SJCRH30 (cell line): ENCODE measurements around the gene FOXO3. TPM values are rescaled to one million over a fixed set of nuclear protein-coding genes. Genes with fewer than 3 reads are reported as not detected.

Source experiments
- DNase-seq, 2 experiments: peaks; one replicate each; pipeline ENCODE4 v3.0.0-alpha.2; 2015 to 2020
- H3K27ac ChIP-seq: fragments of 250-450 bp; sonication (Bioruptor Pico); 2 replicates; pipeline ENCODE4 v1.5.1; 2020; ENCODE audit warnings: mild to moderate bottlenecking, moderate library complexity
- H3K27me3 ChIP-seq: fragments of 250-450 bp; sonication (Bioruptor Pico); 2 replicates; pipeline ENCODE4 v1.5.1; 2020; ENCODE audit warnings: mild to moderate bottlenecking, moderate library complexity
- H3K36me3 ChIP-seq: fragments of 250-450 bp; sonication (Bioruptor Pico); 2 replicates; pipeline ENCODE4 v1.5.1; 2020; ENCODE audit warnings: mild to moderate bottlenecking, moderate library complexity
- H3K4me1 ChIP-seq: fragments of 250-450 bp; sonication (Bioruptor Pico); 2 replicates; pipeline ENCODE4 v1.5.1; 2020; ENCODE audit warnings: mild to moderate bottlenecking, moderate library complexity
- H3K4me3 ChIP-seq: fragments of 250-450 bp; sonication (Bioruptor Pico); 2 replicates; pipeline ENCODE4 v1.5.1; 2020; ENCODE audit warnings: mild to moderate bottlenecking, moderate library complexity
- H3K9me3 ChIP-seq: fragments of 250-450 bp; sonication (Bioruptor Pico); replicated peaks from 2 replicates; pipeline ENCODE4 v1.5.1; 2020; ENCODE audit warnings: mild to moderate bottlenecking, moderate library complexity
- total RNA-seq: library from RNA; depleted of rRNA; stranded (reverse); fragments of >200 nt; shearing (Covaris generic); gene quantifications from 2 replicates; pipeline ENCODE4 v1.2.3, GENCODE V29; 2014

The FOXO3 gene
- total RNA-seq, 1 experiment from 2014 or later: 35.0 TPM

DNA sequence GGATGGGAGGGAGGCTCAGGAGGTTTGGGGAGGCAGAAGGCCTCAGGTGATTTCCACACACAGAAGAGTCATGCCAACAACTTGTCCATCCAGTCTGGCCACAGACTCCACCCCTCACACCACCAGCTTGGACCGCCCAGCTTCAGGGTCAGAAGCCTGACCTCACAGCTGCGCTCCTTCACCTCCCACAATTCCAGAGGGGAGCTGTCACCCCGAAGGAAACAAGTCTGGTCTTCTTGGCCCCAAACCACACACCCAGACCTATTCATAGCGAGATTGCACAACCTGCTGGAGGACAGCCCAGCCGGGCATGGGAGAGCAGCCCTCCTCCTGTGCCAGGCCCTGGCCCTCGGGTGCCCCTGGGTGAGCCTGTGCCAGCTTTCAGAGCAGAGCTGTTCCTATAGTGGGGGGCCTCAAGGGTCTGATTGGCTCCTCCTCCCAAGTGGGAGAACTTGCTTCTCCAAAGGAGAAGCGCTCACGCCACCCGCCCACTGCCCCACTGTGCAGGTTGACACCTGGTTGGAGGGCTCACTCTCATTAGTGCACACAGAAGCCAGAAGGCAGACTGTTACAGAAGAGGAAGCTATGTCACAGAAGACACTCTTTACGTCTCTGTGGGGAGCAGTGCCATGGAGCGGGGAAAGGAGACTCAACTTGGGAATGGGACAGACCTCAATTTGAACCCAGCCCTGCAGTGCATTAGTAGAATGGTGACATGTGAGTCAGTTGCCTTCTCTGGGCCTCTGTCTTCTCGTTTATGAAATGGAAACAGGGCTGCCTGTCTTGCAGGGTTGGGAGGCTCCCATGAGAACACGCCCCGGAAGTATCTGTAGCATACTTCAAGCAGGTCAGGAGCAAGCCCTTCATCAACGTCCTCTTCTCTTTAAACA is 128.8 kb downstream of the FOXO3 start:
- Histone ChIP-seq H3K36me3 (0 out of 2 replicates have a peak, but pooled peaks cover 2% of the 10 kb centered on the region), H3K27ac (no peak overlapping the region), H3K4me3 (no peak overlapping the region), H3K4me1 (no peaks in the 10 kb centered on the region), H3K9me3 (no peaks in the 10 kb centered on the region), H3K27me3 (no peaks in the 10 kb centered on the region)
- DNase-seq: no peak

DNA sequence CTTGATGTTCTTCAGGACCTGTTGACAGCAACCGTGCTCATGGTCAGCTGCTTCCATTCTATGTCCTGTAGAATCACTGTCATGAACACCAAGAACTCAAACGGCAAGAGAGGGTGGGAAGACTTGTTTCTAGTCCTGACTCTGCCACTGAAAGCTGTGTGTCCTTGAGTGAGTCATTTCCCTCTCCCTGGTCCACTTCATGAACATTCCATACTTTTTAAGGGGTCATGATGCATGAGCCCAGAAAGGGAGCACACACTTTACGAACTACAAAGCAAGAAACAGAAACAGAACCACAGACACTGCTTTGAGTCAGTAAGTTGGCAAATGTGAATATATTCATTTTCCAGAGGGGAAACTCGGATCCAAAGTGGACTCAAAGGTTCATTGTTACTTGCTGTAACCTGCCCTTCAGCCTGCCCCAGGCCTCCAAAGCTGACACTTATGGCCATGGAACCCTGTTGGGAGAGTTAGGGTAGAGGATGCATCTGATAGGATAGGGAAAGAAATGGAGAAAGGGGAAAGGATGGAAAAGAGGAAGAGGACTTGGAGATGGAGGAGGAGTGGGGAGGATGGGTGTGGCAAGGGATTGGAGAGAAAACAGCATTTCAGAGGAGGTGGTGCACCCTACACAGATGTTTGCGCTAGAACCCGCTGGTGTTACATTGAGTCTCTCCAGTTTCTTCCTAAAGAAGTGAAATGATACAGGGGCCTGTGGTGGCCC is 129.8 kb downstream of the FOXO3 start:
- Histone ChIP-seq H3K27ac (no peak overlapping the region), H3K4me3 (no peak overlapping the region), H3K36me3 (0 out of 2 replicates have a peak, but pooled peaks cover 2% of the 10 kb centered on the region), H3K4me1 (no peaks in the 10 kb centered on the region), H3K9me3 (no peaks in the 10 kb centered on the region), H3K27me3 (no peaks in the 10 kb centered on the region)
- DNase-seq: no peak

DNA sequence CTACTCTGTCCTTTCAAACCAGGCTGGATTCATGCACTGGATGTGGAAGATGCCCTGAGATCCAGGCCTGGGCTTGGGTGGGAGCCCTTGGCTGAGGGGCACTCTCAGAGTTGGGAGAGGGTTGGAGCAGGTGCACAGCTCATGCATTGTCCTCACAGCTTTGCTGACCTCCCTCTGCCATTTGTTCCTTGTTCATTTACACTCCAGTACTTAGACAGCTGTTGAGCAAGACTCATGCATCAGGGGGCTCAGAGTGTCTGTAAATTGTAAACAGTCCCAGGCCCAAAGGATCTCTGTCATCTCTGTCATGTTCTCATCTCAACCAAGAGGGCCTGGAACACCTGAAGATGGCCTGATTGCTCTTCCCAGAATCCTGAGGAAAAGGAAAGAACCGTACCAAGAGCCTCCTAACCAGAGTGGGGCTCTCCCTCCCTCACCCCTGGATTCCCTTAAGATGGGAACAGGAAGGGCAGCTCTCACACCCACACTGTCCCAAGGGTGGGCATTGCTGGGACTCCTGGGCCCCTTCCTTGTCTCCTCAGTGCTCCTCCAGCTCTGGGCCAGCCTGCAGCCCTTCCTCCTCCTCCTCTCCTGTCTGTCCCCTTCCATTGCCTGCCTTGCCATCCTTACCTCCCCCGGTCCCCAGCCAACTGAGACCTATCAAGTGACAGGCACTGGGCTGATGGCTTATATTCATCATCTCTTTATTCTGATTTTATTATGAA is 132.9 kb downstream of the FOXO3 start:
- peak in 1 of 2 experiments; percentile 40 for DNase-seq

DNA sequence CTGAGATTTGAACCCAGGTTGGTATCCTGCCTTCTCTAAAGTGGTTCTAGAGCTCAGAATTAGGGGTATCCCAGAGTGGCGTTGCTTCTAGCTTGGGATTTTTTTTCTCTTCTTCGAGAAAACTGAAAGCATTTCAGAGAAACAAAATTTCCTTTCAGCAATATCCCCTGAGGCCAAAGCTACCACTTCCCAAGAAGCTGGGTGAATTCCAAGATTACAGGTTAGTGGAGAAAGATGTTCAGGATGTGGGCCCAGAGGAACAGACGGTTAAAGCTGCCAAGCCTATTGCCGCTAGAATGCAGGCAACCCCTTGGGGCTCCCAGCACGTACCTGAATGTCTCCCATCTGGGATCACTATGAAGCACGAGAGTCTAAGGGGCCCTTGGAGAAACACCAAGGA is 134.1 kb downstream of the FOXO3 start:
- Histone ChIP-seq H3K4me1 (no peaks in the 10 kb centered on the region), H3K36me3 (no peaks in the 10 kb centered on the region), H3K9me3 (no peaks in the 10 kb centered on the region), H3K4me3 (no peak overlapping the region), H3K27ac (no peak overlapping the region), H3K27me3 (no peaks in the 10 kb centered on the region)
- DNase-seq: no peak

More for the DNA sequence above, 132.9 kb downstream of the FOXO3 start:
- Histone ChIP-seq H3K9me3 (no peaks in the 10 kb centered on the region), H3K4me1 (no peaks in the 10 kb centered on the region), H3K36me3 (no peaks in the 10 kb centered on the region), H3K27ac (no peak overlapping the region), H3K4me3 (no peak overlapping the region), H3K27me3 (no peaks in the 10 kb centered on the region)

GRCh38 chr6:108697561-108698161 is 136.9 kb downstream of the FOXO3 start:
- no peaks in the 10 kb centered on the region for H3K4me1 ChIP-seq
- no peaks in the 10 kb centered on the region for H3K36me3 ChIP-seq
- DNase-seq: no peak
- no peak overlapping the region for H3K4me3 ChIP-seq
- H3K27ac ChIP-seq: no peak overlapping the region
- H3K9me3 ChIP-seq: peaks cover 3% of the 10 kb centered on the region; the same call in 1 of the 2 replicates
- no peaks in the 10 kb centered on the region for H3K27me3 ChIP-seq

DNA sequence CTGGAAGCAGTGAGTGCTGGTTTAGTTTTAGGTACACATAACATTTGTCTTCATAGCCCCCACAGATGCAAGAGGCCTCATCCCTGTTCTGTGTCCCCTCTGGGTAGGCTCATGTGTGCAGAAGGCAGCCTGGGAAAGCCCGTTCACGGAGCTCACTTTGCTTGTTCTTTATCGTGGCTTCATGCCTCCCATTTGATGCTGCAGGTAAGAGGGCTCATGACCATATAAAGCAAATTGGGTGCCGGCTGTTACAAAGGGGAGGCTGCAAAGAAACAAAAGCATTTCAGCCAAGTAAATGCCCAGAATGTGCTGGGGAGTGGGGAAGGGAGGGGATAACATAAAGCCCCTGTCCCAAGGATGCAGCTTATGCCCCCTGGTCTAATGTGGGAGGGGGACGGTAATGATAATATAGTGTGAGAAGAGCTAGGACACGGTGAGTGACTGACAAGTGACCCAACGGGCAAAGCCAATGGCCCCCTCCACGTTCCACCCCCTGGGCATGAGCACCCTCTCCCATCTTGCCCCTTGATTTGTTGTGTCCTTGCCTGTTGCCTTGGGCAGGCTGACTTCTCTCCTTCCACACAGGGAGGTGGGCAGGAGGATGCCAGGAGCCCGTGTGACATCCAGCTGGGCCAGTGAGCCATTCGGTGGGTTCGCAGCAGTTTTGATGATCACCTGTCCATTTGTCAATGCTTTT is 138.0 kb downstream of the FOXO3 start:
- Histone ChIP-seq H3K4me3 (no peak overlapping the region), H3K36me3 (no peaks in the 10 kb centered on the region), H3K27me3 (no peaks in the 10 kb centered on the region), H3K27ac (no peak overlapping the region), H3K9me3 (peaks cover 3% of the 10 kb centered on the region; the same call in 1 of the 2 replicates), H3K4me1 (no peaks in the 10 kb centered on the region)
- no peak for DNase-seq

- Histone ChIP-seq H3K27ac (no peak overlapping the region), H3K27me3 (no peaks in the 10 kb centered on the region), H3K4me3 (no peak overlapping the region), H3K4me1 (no peaks in the 10 kb centered on the region), H3K9me3 (peaks cover 3% of the 10 kb centered on the region; the same call in 1 of the 2 replicates), H3K36me3 (no peaks in the 10 kb centered on the region)
- DNase-seq: peak in 1 of 2 experiments; percentile 40
Measured at GRCh38 chr6:108699290-108700041, 138.7 kb downstream of the FOXO3 start.

DNA sequence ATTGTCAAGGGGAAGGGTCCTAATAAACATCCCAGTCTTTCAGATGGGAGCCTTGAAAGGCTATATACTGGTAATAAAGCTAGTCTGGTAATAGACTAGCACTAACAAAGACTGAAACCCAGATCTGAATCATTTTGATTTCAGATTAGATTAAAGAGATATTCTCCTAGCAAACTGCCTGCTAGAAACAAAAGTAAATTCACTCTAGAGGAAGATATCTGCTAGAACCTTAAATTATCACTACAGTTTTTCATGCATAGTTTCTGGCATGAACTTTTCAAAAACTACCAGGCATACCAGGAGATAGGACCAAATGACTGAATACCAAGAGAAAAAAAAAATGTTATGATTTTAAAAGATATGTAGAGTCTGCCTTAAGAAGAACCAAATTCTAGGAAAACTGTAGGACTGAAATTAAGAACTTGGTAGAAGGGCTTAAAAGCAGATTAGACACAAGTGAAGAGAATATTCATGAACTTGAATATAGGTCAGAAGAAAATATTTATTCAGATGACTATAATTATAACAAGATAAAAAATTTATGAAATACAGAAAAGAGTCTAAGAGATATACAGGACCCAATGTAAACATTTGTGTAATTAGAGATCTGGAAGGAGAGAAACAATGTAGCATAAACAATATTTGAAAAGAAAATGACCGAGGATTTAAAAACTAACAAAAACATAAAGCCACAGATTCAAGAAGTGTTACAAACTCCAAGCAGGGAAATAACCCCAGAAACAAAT is 141.6 kb downstream of the FOXO3 start:
- H3K27ac ChIP-seq: no peak overlapping the region
- H3K4me3 ChIP-seq: no peak overlapping the region
- H3K4me1 ChIP-seq: no peaks in the 10 kb centered on the region
- H3K9me3 ChIP-seq: peaks cover 3% of the 10 kb centered on the region; the same call in 1 of the 2 replicates
- no peaks in the 10 kb centered on the region for H3K27me3 ChIP-seq
- H3K36me3 ChIP-seq: no peaks in the 10 kb centered on the region
- DNase-seq: no peak

GRCh38 chr6:108706649-108707048 is 145.9 kb downstream of the FOXO3 start:
- no peaks in the 10 kb centered on the region for H3K36me3 ChIP-seq
- H3K27ac ChIP-seq: no peak overlapping the region
- no peaks in the 10 kb centered on the region for H3K4me1 ChIP-seq
- no peak for DNase-seq
- H3K9me3 ChIP-seq: no peaks in the 10 kb centered on the region; the same call in 1 of the 2 replicates
- no peak overlapping the region for H3K4me3 ChIP-seq
- no peaks in the 10 kb centered on the region for H3K27me3 ChIP-seq

DNA sequence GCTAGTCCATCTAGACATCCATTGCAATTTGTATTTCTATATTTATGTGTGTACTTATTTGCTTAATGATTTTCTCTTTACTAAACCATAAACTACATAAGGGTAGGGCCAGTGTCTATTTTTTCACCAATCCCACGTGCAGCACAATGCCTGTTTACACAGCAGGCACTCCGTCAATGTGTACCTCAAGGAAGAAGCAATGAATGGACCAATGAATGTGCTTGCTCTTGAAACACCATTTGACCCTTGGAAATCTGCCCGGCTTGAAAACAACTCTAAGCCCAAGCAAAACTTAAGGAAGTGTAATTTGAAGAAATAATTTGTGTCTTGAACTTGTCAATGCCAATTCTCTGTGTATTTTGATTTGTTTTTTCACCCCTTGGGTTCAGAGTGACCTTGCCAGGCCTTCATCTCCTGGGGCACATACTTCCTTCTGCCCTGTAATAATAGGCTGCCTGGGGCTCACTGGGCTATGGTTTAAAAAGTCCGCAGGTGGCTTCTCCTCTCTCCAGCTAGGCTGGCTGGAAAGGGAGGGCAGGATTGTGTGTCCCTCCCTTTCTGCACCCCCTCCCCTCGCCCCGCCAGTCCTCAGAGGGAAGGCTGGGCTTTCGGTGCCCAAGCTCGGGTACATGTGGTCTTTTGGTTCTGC is 146.7 kb downstream of the FOXO3 start:
- no peak for DNase-seq
- no peak overlapping the region for H3K4me3 ChIP-seq

DNA sequence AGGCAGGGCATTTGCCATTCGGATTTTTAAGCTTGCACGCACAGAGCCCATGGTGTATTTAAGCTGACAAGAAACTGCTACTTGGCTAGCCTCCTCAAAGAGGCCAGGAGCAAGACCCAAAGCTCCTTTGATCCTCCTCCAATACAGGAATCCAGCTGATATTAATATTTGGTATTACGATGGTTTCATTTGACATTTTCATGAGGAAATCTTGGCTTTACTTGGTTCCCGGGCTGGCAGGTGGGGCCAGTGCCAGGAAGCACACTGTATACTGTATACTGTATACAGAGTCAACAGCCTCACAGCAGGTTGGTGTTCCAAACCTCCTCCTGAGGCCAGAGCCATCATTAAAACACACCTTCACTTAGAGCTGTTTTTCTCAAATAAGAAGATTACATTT is 149.3 kb downstream of the FOXO3 start:
- Histone ChIP-seq H3K4me3 (no peak overlapping the region), H3K36me3 (no peaks in the 10 kb centered on the region), H3K4me1 (peaks cover 11% of the 10 kb centered on the region), H3K27ac (no peak overlapping the region), H3K27me3 (no peaks in the 10 kb centered on the region), H3K9me3 (no peaks in the 10 kb centered on the region)
- DNase-seq: no peak

More for the DNA sequence above, 146.7 kb downstream of the FOXO3 start:
- Histone ChIP-seq H3K27ac (no peak overlapping the region), H3K9me3 (no peaks in the 10 kb centered on the region), H3K4me1 (no peaks in the 10 kb centered on the region), H3K27me3 (no peaks in the 10 kb centered on the region), H3K36me3 (no peaks in the 10 kb centered on the region)

DNA sequence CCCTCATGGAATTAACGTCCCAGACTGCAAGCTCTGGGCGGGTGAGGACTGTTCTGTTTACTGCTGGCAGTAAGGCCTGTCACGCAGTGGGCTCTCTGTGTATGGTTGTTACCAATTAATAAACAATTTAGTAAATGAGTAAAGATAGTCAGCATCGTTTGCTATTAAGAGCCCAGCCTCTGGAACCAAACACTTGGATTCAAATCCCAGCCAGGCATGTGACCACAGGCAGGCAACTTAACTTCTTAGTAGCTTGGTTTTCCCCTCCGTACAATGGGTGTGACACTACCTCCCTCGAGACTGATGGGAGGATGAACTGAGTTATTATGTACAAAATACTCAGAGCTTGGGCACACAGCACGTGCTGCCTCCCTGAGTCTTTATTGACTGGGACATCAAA is 149.8 kb downstream of the FOXO3 start:
- H3K9me3 ChIP-seq: no peaks in the 10 kb centered on the region
- H3K4me1 ChIP-seq: peaks cover 11% of the 10 kb centered on the region
- H3K36me3 ChIP-seq: no peaks in the 10 kb centered on the region
- no peaks in the 10 kb centered on the region for H3K27me3 ChIP-seq
- H3K4me3 ChIP-seq: no peak overlapping the region
- DNase-seq: no peak
- H3K27ac ChIP-seq: no peak overlapping the region
